Fibroblast of skin of scalp (primary cell): ENCODE measurements around the gene PDSS2.
"Not testable (repeated sequence)": the region's sequence is repeated elsewhere in the genome, so short reads cannot be mapped to it uniquely, and the experiment has no call there.

Experiments
- DNase-seq: peaks from one replicate; pipeline ENCODE4 v3.0.0-alpha.2; 2013

The PDSS2 gene

GRCh38 chr6:107152638-107153430 is 306.5 kb downstream of the PDSS2 start:
- DNase-seq: no peak

- no peak for DNase-seq
Measured at GRCh38 chr6:107144666-107145065, 314.7 kb downstream of the PDSS2 start.

- no peak for DNase-seq
Measured at GRCh38 chr6:107144014-107144413, 315.4 kb downstream of the PDSS2 start.

GRCh38 chr6:107140581-107140980 is 318.8 kb downstream of the PDSS2 start:
- no peak for DNase-seq

GRCh38 chr6:107136324-107136723 is 323.0 kb downstream of the PDSS2 start:
- not testable (repeated sequence) for DNase-seq

GRCh38 chr6:107135048-107135680 is 324.2 kb downstream of the PDSS2 start:
- DNase-seq: not testable (repeated sequence)

GRCh38 chr6:107132330-107132954 is 326.9 kb downstream of the PDSS2 start:
- DNase-seq: peak; percentile 40

- no peak for DNase-seq
Measured at GRCh38 chr6:107129370-107129925, 329.9 kb downstream of the PDSS2 start.

- DNase-seq: no peak
Measured at GRCh38 chr6:107128577-107128976, 330.8 kb downstream of the PDSS2 start.

GRCh38 chr6:107128175-107128574 is 331.2 kb downstream of the PDSS2 start:
- peak; percentile 46 for DNase-seq

GRCh38 chr6:107125771-107126170 is 333.6 kb downstream of the PDSS2 start:
- DNase-seq: no peak

- DNase-seq: no peak
Measured at GRCh38 chr6:107124934-107125348, 334.4 kb downstream of the PDSS2 start.

- no peak for DNase-seq
Measured at GRCh38 chr6:107123501-107123900, 335.9 kb downstream of the PDSS2 start.

- no peak for DNase-seq
Measured at GRCh38 chr6:107122748-107123147, 336.6 kb downstream of the PDSS2 start.

- no peak for DNase-seq
Measured at GRCh38 chr6:107121964-107122495, 337.3 kb downstream of the PDSS2 start.

- no peak for DNase-seq
Measured at GRCh38 chr6:107121266-107121665, 338.1 kb downstream of the PDSS2 start.

GRCh38 chr6:107120404-107120803 is 339.0 kb downstream of the PDSS2 start:
- no peak for DNase-seq

GRCh38 chr6:107118976-107119375 is 340.4 kb downstream of the PDSS2 start:
- DNase-seq: no peak

GRCh38 chr6:107118540-107118939 is 340.8 kb downstream of the PDSS2 start:
- not testable (repeated sequence) for DNase-seq

GRCh38 chr6:107116931-107117330 is 342.4 kb downstream of the PDSS2 start:
- DNase-seq: no peak

- DNase-seq: peak; percentile 18
Measured at GRCh38 chr6:107116328-107116892, 343.0 kb downstream of the PDSS2 start.

GRCh38 chr6:107115695-107116327 is 343.6 kb downstream of the PDSS2 start:
- DNase-seq: peak; percentile 38
